HUES64 (cell line): ENCODE data around the gene THADA.

Experiments
- H3K27ac ChIP-seq: 2 replicates; pipeline ENCODE4 v1.7.0; 2013; ENCODE audit warnings: low read depth, low read length, inconsistent platforms
- H3K27me3 ChIP-seq: 2 replicates; pipeline ENCODE4 v1.6.1; 2013; ENCODE audit warnings: mild to moderate bottlenecking, low read length; ENCODE audit not compliant: insufficient read depth
- H3K36me3 ChIP-seq: 2 replicates; pipeline ENCODE4 v1.6.1; 2013; ENCODE audit warnings: mild to moderate bottlenecking, low read length; ENCODE audit not compliant: insufficient read depth
- H3K4me1 ChIP-seq: 2 replicates; pipeline ENCODE4 v1.6.1; 2013; ENCODE audit warnings: mild to moderate bottlenecking, low read length, moderate library complexity; ENCODE audit not compliant: insufficient read depth
- H3K4me3 ChIP-seq: 2 replicates; pipeline ENCODE4 v1.5.1; 2013; ENCODE audit warnings: mild to moderate bottlenecking, low read length, moderate library complexity
- H3K9ac ChIP-seq: 2 replicates; pipeline ENCODE4 v1.6.1; 2013; ENCODE audit warnings: mild to moderate bottlenecking, low read depth, low read length
- H3K9me3 ChIP-seq: 2 replicates; pipeline ENCODE4 v1.6.1; 2013; ENCODE audit warnings: low read depth, low read length; ENCODE audit not compliant: insufficient read depth
- whole genome bisulfite sequencing: fragments of 150-250, 120-280 bp; methylation state at CpG from one replicate; pipeline ENCODE4 v1.1.7; 2013; ENCODE audit warnings: missing lambda C conversion rate; 5-methylcytosine and 5-hydroxymethylcytosine counted together

THADA gene

DNA sequence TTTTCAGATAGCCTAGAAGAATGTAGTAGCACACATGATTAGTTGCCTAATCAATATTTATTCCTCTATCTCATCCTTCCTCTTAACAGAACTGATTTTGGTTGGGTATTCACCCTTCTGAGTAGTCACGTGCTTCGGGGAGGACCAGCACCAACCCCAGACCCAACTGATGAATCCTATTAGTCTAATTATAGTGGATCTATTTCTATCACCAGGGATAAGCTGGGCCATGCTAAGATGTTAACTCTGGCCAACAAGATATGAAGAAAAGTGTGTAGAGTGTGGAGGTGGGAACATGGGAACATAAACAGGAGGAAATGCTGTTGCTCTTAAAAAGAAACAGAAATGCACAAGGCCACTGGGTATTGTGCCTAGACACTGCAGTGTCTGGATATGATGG, 119.9 kb downstream of the THADA start:
- H3K36me3 ChIP-seq = no peaks in the 10 kb centered on the region
- no peaks in the 10 kb centered on the region for H3K4me1 ChIP-seq
- WGBS = 100% methylated on average over 2 of the region's 2 CpGs
- H3K27ac ChIP-seq = no peak overlapping the region
- H3K4me3 ChIP-seq = no peak overlapping the region
- H3K9ac ChIP-seq = no peak overlapping the region
- no peaks in the 10 kb centered on the region for H3K27me3 ChIP-seq
- H3K9me3 ChIP-seq = no peaks in the 10 kb centered on the region

DNA sequence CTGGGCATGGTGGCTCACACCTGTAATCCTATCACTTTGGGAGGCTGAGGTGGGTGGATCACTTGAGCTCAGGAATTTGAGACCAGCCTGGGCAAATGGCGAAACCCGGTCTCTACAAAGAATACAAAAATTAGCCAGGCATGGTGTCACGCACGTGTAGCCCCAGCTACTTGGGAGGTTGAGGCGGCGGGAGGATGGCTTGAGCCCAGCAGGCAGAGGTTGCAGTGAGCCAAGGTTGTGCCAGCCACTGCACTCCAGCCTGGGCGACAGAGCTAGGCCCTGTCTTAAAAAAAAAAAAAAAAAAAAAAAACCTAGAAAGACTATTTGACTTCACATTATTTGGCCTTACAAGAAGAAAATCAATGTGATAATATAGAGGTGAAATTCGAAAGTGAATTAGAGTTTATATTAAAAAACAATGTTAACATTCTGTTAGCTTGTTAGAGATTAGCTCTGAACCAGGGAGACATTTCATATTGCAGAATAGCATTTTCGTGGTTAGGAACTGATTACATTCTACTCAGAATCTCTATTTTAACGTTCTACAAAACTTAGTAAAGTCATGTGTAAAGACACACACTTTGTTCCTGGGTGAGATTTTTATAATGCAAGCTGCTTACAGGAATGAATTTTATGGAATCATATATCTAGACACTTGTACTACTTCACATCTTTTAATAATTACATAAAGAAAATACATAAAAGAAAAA, 120.5 kb downstream of the THADA start:
- 95% methylated on average over 8 of the region's 10 CpGs for WGBS
- Histone ChIP-seq H3K9ac (no peak overlapping the region), H3K4me3 (no peak overlapping the region), H3K27ac (no peak overlapping the region), H3K27me3 (no peaks in the 10 kb centered on the region), H3K36me3 (no peaks in the 10 kb centered on the region), H3K9me3 (no peaks in the 10 kb centered on the region), H3K4me1 (no peaks in the 10 kb centered on the region)

DNA sequence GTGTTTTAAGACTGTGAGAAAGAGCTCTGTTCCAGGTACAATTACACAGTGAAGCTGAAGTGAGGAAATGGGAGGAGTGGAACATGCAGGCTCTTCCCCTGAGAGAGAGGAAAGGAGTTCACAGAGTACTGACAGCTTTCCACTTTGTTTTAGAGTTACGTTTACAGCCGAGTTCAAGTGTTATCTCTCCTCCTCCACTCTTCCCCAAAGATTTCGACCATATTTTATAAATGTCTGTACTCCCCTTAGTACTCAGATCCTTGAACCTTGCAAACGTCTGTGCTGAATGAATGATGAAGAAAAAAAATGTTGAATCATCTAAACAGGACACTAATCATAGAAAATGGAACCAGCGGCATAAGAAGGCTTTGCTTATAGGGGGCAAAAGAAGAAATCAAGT, 121.6 kb downstream of the THADA start:
- H3K4me1 ChIP-seq = peaks cover 5% of the 10 kb centered on the region; the same call in 1 of the 2 replicates
- no peak overlapping the region for H3K4me3 ChIP-seq
- no peaks in the 10 kb centered on the region for H3K9me3 ChIP-seq
- WGBS = 92% methylated on average over 4 of the region's 5 CpGs
- no peak overlapping the region for H3K27ac ChIP-seq
- H3K36me3 ChIP-seq = no peaks in the 10 kb centered on the region
- H3K27me3 ChIP-seq = no peaks in the 10 kb centered on the region
- H3K9ac ChIP-seq = no peak overlapping the region

DNA sequence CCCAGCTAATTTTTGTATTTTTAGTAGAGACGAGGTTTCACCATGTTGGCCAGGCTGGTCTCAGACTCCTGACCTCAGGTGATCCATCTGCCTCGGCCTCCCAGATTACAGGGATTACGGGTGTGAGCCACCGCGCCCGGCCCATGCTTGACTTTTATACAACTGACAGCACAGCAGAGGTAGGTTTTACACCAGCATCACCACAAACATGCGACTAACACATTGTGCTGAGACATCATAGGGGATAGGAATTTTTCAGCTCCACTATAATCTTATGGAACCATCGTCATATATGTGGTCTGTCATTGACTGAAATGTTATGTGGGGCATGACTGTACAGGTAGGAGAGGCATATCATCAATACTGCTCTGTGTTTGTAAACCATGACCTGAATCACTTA, 122.1 kb downstream of the THADA start:
- no peaks in the 10 kb centered on the region for H3K36me3 ChIP-seq
- H3K9ac ChIP-seq = no peak overlapping the region
- no peaks in the 10 kb centered on the region for H3K9me3 ChIP-seq
- H3K27ac ChIP-seq = no peak overlapping the region
- H3K4me3 ChIP-seq = no peak overlapping the region
- no peaks in the 10 kb centered on the region for H3K27me3 ChIP-seq
- H3K4me1 ChIP-seq = peaks cover 10% of the 10 kb centered on the region
- 98% methylated on average over 8 of the region's 8 CpGs for WGBS

DNA sequence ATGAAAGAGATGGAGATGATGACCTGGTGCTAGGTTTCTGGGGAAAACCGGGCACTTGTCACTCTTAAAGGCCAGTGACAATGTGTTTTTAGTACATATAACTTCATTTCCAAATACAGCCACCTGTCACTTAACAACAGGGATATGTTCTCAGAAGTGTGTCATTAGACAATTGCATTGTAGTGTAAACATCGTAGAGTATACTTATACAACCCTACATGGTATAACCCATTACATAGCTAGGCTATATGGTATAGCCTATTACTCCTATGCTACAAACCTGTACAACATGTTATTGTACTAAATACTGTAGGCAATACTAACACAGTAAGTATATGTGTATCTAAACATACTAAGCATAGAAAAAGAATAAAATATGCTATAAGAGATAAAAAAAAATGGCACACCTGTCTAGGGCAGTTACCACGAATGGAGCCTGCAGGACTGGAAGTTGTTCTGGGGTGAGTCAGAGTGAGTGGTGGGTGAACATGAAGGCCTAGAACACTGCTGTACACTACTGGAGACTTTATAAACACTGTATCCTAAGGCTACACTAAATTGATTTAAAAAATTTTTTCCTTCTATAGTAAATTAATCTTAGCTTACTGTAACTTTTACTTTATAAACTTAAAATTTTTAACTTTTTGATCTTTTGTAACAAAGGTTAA, 123.2 kb downstream of the THADA start:
- no peak overlapping the region for H3K9ac ChIP-seq
- H3K4me3 ChIP-seq = no peak overlapping the region
- H3K9me3 ChIP-seq = no peaks in the 10 kb centered on the region
- no peaks in the 10 kb centered on the region for H3K27me3 ChIP-seq
- H3K36me3 ChIP-seq = no peaks in the 10 kb centered on the region
- 85% methylated on average over 3 of the region's 3 CpGs for WGBS
- no peak overlapping the region for H3K27ac ChIP-seq
- H3K4me1 ChIP-seq = peaks cover 11% of the 10 kb centered on the region

DNA sequence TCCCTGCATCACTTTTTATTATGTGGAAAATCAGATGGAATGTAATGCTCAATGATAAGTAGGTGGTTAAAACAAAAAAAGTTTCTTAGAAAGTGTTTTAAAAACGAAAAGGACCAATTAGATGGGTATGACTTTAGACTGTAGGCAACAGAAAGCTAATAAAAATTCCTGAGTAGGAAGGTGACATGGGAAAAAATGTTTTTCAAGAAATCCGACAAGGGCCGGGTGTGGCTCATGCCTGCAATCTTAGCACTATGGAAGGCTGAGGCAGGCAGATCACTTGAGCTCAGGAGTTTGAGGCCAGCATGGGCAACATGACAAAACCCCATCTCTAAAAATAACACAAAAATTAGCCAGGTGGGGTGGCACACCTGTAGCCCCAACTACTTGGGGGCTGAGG, 126.1 kb downstream of the THADA start:
- Histone ChIP-seq H3K27me3 (no peaks in the 10 kb centered on the region), H3K4me1 (peaks cover 11% of the 10 kb centered on the region)
- WGBS = 81% methylated on average over 3 of the region's 3 CpGs

DNA sequence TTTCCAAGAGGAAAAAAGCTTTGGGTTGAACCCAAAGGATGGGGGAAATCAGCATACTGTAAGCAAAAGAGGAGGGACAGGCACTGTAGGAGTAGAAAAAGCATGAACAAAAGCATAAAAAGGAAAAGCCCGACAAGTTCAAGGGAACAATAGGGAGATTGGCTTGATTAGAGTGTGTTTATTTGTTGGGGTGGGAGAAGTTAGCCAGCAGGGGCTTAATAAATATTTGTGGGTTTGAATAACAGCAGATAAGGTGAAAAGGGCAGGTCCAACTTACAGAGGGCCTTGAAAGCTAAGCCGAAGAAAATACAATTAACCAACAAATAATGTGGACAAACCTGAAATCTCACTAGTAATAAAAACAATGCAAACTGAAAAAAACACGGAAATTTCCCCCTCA, 126.7 kb downstream of the THADA start:
- H3K36me3 ChIP-seq = no peaks in the 10 kb centered on the region
- WGBS = 64% methylated on average over 3 of the region's 3 CpGs
- no peak overlapping the region for H3K9ac ChIP-seq
- H3K27me3 ChIP-seq = no peaks in the 10 kb centered on the region
- H3K9me3 ChIP-seq = no peaks in the 10 kb centered on the region
- peaks cover 11% of the 10 kb centered on the region for H3K4me1 ChIP-seq
- H3K4me3 ChIP-seq = no peak overlapping the region
- no peak overlapping the region for H3K27ac ChIP-seq

More for the DNA sequence above, 126.1 kb downstream of the THADA start:
- Histone ChIP-seq H3K27ac (peak overlapping the region; percentile 8; the same call in 1 of the 2 replicates), H3K9ac (no peak overlapping the region), H3K9me3 (no peaks in the 10 kb centered on the region), H3K4me3 (no peak overlapping the region), H3K36me3 (no peaks in the 10 kb centered on the region)

DNA sequence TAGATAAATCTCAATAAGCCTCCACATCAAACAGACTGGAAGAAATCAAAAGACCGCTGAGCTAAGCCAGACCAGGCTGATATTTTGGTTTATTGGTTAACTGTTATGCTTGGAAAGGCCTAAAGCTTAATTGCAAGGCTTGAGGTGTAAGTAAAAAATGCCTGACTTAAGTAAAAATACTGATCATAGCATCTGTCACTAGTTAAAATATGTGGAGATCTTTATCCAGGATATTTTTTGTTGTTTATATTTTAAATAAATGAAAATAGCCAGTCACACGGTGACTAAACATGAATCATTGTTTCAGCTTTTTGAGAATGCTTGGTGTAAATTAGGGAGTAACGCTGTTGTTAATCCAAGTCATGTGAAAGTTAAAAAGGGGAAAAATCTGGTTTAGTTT, 127.9 kb downstream of the THADA start:
- H3K27me3 ChIP-seq = no peaks in the 10 kb centered on the region
- peaks cover 16% of the 10 kb centered on the region for H3K4me1 ChIP-seq
- no peak overlapping the region for H3K27ac ChIP-seq

DNA sequence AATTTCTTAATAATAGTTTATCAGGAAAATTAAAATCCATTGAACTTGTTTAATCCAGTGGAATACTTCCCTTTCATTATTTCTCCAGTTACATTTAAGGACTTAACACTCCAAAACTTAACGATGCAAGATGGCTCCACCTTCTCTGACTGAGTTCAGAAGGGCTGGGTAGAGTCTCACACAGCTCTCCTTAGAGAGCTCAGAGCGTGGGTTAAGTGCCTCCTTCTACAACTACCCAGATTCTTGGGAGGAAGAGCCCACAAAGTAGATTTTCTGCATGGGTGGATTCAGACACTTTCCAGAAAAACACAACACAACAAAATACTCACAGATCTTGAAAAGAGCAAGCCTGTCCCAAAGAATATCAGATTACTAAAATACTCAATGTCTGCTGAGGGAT, 130.6 kb downstream of the THADA start:
- Histone ChIP-seq H3K9me3 (no peaks in the 10 kb centered on the region), H3K4me3 (no peak overlapping the region), H3K27ac (no peak overlapping the region), H3K27me3 (no peaks in the 10 kb centered on the region), H3K4me1 (peaks cover 18% of the 10 kb centered on the region), H3K36me3 (no peaks in the 10 kb centered on the region), H3K9ac (no peak overlapping the region)
- 87% methylated on average over 2 of the region's 2 CpGs for WGBS

More for the DNA sequence above, 127.9 kb downstream of the THADA start:
- WGBS = 96% methylated on average over 3 of the region's 3 CpGs
- H3K9ac ChIP-seq = no peak overlapping the region
- no peaks in the 10 kb centered on the region for H3K9me3 ChIP-seq
- no peak overlapping the region for H3K4me3 ChIP-seq
- no peaks in the 10 kb centered on the region for H3K36me3 ChIP-seq

DNA sequence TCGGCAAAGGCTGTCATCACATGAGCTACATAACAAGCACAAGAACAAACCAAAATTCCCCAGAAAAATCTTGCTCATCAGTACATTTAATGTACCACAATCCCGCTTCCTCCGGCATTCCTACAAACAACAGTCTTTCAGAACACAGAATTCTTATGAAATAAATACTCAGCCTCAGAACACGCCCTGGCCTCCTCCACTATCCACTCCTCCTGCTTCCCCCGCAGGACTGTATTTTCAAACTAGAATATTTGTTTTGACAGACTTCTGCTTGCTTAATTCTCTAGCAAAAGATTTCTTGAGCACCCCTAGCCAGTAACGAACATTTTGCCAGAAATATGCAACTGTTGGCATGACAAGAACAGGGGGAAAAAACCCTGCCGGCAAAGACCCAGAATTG, 131.2 kb downstream of the THADA start:
- H3K27me3 ChIP-seq = no peaks in the 10 kb centered on the region
- no peak overlapping the region for H3K27ac ChIP-seq
- H3K9ac ChIP-seq = no peak overlapping the region
- no peaks in the 10 kb centered on the region for H3K9me3 ChIP-seq
- H3K4me3 ChIP-seq = no peak overlapping the region
- no peaks in the 10 kb centered on the region for H3K36me3 ChIP-seq
- 93% methylated on average over 7 of the region's 7 CpGs for WGBS
- peaks cover 16% of the 10 kb centered on the region for H3K4me1 ChIP-seq

DNA sequence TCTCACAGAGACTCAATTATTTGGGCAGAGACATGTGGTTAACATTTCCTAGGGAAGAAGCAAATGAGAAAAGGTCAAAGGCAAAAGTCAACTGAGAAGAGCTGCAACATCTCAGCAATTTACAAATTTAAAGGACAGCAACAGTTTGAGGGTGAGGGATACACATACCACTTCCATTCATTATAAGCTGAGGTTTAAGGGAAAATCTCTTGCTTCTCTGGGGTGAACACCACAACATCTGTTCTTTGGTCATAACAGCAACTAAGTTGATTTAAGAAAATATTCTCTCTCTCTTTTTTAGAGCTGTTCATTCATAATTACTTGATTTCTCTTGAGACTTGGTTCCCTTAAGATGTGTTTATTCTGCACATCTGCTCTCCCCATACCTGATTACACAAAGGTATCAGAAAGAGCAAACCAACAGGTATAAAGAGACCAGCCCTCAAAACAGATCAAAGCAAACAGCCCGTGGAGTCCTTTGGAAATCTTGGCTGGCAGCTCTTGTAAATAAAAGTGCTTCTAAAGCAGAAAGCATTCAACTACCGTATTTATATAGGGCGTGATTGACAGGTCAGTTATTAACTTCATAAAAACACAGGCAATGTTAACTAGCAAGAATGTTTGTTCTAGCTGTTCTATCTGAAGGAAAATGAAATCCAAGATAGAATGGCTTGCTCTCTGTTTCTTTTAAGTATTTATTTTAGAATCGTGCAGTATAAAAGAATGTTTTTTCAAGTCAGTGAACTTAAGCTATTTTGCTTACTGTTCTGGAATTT, 132.8 kb downstream of the THADA start:
- H3K4me3 ChIP-seq = no peak overlapping the region
- no peak overlapping the region for H3K27ac ChIP-seq
- no peaks in the 10 kb centered on the region for H3K36me3 ChIP-seq
- H3K4me1 ChIP-seq = peaks cover 7% of the 10 kb centered on the region; the same call in 1 of the 2 replicates
- 89% methylated on average over 4 of the region's 4 CpGs for WGBS
- H3K9ac ChIP-seq = no peak overlapping the region
- H3K27me3 ChIP-seq = no peaks in the 10 kb centered on the region
- no peaks in the 10 kb centered on the region for H3K9me3 ChIP-seq
